ENCODE data around the gene ARPC4. TPM values are rescaled to one million over a fixed set of nuclear protein-coding genes. Genes with fewer than 3 reads are reported as not detected.
A peak's percentile ranks its signal among the peaks of the same experiment; 100 is the strongest.

ARPC4 gene
- total and polyA plus RNA-seq, 2 donors (not counting 1 experiment from before 2014, with no cell fraction given) = 174 to 307 TPM

DNA sequence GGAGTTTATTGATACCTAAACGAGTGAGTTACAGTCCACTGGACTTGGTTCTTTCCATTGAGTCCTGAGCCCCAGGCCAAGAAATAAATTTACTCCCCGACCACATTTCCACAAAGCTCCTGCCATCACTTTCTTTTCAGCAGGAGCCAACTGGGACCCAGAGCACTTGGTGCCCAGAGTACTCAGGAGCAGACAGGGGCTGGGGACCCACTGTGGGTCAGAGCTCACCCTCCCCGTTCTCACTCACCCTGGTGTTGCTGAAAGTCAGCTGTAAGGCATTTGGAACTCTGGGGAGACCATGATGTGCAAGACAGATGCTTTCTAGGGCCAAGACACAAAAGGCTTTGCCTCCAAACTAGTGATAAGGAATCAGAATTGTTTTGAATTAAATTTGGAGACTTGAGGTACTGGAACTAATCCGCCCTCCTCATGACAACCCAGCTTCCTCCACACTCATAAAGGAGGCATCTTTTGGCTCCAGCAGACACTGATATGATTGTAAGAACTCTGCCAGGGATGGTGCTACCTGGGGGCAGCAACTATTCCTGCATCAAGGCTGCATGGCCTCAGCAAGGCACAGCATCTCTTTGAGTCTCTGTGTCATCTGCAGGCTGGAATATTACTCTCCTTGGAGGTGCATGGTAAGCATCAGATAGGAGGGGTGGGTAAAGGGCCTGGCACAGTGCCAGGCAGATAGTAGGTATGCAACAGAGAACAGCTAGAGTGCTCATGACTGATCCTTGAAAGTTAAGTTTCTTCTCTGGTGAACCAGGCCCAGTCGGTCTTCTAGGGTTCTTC lies 15.8 kb upstream of the ARPC4 start:
- no peak for TF ChIP-seq EZH2 (IDR thresholded peaks at IDR 0.05; ENCODE audit: low read length, missing control alignments)
- TF ChIP-seq, protein P1, sequence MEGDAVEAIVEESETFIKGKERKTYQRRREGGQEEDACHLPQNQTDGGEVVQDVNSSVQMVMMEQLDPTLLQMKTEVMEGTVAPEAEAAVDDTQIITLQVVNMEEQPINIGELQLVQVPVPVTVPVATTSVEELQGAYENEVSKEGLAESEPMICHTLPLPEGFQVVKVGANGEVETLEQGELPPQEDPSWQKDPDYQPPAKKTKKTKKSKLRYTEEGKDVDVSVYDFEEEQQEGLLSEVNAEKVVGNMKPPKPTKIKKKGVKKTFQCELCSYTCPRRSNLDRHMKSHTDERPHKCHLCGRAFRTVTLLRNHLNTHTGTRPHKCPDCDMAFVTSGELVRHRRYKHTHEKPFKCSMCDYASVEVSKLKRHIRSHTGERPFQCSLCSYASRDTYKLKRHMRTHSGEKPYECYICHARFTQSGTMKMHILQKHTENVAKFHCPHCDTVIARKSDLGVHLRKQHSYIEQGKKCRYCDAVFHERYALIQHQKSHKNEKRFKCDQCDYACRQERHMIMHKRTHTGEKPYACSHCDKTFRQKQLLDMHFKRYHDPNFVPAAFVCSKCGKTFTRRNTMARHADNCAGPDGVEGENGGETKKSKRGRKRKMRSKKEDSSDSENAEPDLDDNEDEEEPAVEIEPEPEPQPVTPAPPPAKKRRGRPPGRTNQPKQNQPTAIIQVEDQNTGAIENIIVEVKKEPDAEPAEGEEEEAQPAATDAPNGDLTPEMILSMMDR (conservative IDR thresholded peaks at IDR 0.05 in 1 of 2, IDR thresholded peaks at IDR 0.05 in 1 of 2; ENCODE audit: low read depth in 1 of 2, low read length in 2 of 2) = no peak
- H3K9me3 ChIP-seq (ENCODE audit: control insufficient read depth, insufficient read depth, low read depth, low read length) = no peaks in the 10 kb centered on the region
- H3K27me3 ChIP-seq (ENCODE audit: control insufficient read depth, insufficient read depth, low read length) = no peaks in the 10 kb centered on the region
- H2AFZ ChIP-seq (ENCODE audit: low read length) = no peak overlapping the region
- no peak overlapping the region for H3K4me2 ChIP-seq (ENCODE audit: extremely low read depth, insufficient read depth, low read length)
- H3K27ac ChIP-seq (ENCODE audit: insufficient read depth, low read length) = no peak overlapping the region
- no peaks in the 10 kb centered on the region for H4K20me1 ChIP-seq (ENCODE audit: control insufficient read depth, extremely low read depth, insufficient read depth, low read length)
- no peak for DNase-seq (ENCODE audit: low read depth in 2 of 2)
- H3K4me1 ChIP-seq (ENCODE audit: control insufficient read depth, extremely low read depth, insufficient read depth, low read length) = peaks cover 2% of the 10 kb centered on the region
- no peaks in the 10 kb centered on the region for H3K79me2 ChIP-seq (ENCODE audit: control insufficient read depth, insufficient read depth, low read length)
- no peak overlapping the region for H3K4me3 ChIP-seq (replicated peaks in 1 of 4; ENCODE audit: control extremely low read depth in 1 of 4, insufficient read depth in 1 of 4, low read depth in 3 of 4, low read length in 4 of 4)
- H3K9ac ChIP-seq (ENCODE audit: insufficient read depth, low read length) = no peak overlapping the region
- H3K36me3 ChIP-seq (ENCODE audit: control insufficient read depth, insufficient read depth, low read length) = peaks cover 7% of the 10 kb centered on the region

DNA sequence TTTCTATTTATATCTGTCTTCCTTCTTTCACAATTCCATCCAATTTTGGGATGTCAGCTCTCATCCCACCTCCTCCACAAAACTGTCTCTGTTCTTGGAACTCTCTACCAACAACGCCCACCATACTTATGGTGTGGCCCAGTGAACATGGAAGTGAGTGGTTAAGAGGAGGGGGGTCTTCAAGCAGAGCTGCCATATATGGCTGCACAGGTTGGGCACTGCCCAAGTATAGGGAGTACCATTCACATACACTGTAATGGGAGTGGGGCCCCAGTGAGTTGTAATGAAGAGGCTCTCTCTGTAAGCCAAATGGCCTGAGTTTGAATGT lies 15.2 kb upstream of the ARPC4 start:
- H3K9ac ChIP-seq (ENCODE audit: insufficient read depth, low read length) = no peak overlapping the region
- H3K9me3 ChIP-seq (ENCODE audit: control insufficient read depth, insufficient read depth, low read depth, low read length) = no peaks in the 10 kb centered on the region
- no peak overlapping the region for H3K4me3 ChIP-seq (replicated peaks in 1 of 4; ENCODE audit: control extremely low read depth in 1 of 4, insufficient read depth in 1 of 4, low read depth in 3 of 4, low read length in 4 of 4)
- no peak for DNase-seq (ENCODE audit: low read depth in 2 of 2)
- H3K4me2 ChIP-seq (ENCODE audit: extremely low read depth, insufficient read depth, low read length) = no peak overlapping the region
- TF ChIP-seq, protein P1 (conservative IDR thresholded peaks at IDR 0.05 in 1 of 2, IDR thresholded peaks at IDR 0.05 in 1 of 2; ENCODE audit: low read depth in 1 of 2, low read length in 2 of 2) = no peak
- no peak for TF ChIP-seq EZH2 (IDR thresholded peaks at IDR 0.05; ENCODE audit: low read length, missing control alignments)
- no peaks in the 10 kb centered on the region for H4K20me1 ChIP-seq (ENCODE audit: control insufficient read depth, extremely low read depth, insufficient read depth, low read length)
- no peaks in the 10 kb centered on the region for H3K27me3 ChIP-seq (ENCODE audit: control insufficient read depth, insufficient read depth, low read length)
- no peak overlapping the region for H2AFZ ChIP-seq (ENCODE audit: low read length)
- H3K79me2 ChIP-seq (ENCODE audit: control insufficient read depth, insufficient read depth, low read length) = no peaks in the 10 kb centered on the region
- H3K4me1 ChIP-seq (ENCODE audit: control insufficient read depth, extremely low read depth, insufficient read depth, low read length) = peaks cover 2% of the 10 kb centered on the region
- peaks cover 8% of the 10 kb centered on the region for H3K36me3 ChIP-seq (ENCODE audit: control insufficient read depth, insufficient read depth, low read length)
- no peak overlapping the region for H3K27ac ChIP-seq (ENCODE audit: insufficient read depth, low read length)

DNA sequence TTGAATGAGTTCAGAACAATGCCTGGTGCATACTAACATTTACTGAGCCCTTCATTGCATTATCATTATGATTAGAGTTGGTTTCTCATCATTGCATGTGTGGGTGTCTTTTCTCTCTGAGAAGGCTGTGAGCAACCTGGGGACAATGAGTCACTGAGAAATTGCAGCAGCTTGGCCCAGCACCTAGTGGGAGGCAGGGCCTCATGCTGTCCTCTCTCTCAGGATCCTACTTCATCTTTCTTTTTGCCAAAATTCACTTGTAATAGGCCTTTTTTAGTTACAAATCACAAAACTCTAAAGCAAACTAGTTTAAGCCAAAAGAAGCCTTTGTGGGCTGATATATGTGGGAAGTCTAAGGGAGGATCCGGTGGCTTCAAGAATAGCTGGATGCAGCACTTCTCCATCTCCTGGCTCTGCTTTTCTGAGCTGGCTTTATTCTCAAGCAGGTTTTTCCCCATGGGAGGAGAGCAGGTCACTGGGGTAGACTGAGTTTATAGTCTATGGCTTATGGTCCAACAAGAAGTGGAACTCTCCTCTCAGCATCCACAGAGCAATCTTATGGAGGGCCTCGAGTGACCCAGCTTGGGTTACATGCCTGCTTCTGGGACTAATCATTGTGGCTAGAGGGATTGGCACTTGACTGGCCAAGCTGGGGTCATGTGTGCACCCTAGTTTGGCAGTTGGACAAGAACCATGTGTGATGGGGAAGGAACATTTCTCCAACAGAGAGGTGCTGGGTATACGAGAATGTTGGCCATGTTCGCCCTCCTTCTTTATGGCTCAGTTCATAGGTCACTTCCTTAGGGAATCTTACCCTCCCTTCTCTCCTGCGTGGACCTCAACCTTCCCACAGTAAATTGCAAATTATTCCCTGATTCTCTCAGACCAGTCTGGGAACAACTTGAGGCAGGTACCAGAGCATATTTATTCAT lies 14.5 kb upstream of the ARPC4 start:
- H3K27ac ChIP-seq (ENCODE audit: insufficient read depth, low read length) = no peak overlapping the region
- H3K79me2 ChIP-seq (ENCODE audit: control insufficient read depth, insufficient read depth, low read length) = no peaks in the 10 kb centered on the region
- no peaks in the 10 kb centered on the region for H3K27me3 ChIP-seq (ENCODE audit: control insufficient read depth, insufficient read depth, low read length)
- peak; percentile 52 to 76 for DNase-seq (ENCODE audit: low read depth in 2 of 2)
- no peak for TF ChIP-seq EZH2 (IDR thresholded peaks at IDR 0.05; ENCODE audit: low read length, missing control alignments)
- TF ChIP-seq, protein P1 (conservative IDR thresholded peaks at IDR 0.05 in 1 of 2, IDR thresholded peaks at IDR 0.05 in 1 of 2; ENCODE audit: low read depth in 1 of 2, low read length in 2 of 2) = no peak
- H3K9me3 ChIP-seq (ENCODE audit: control insufficient read depth, insufficient read depth, low read depth, low read length) = no peaks in the 10 kb centered on the region
- H3K9ac ChIP-seq (ENCODE audit: insufficient read depth, low read length) = no peak overlapping the region
- no peak overlapping the region for H2AFZ ChIP-seq (ENCODE audit: low read length)
- H3K36me3 ChIP-seq (ENCODE audit: control insufficient read depth, insufficient read depth, low read length) = peaks cover 8% of the 10 kb centered on the region
- H3K4me1 ChIP-seq (ENCODE audit: control insufficient read depth, extremely low read depth, insufficient read depth, low read length) = peaks cover 2% of the 10 kb centered on the region
- no peak overlapping the region for H3K4me3 ChIP-seq (replicated peaks in 1 of 4; ENCODE audit: control extremely low read depth in 1 of 4, insufficient read depth in 1 of 4, low read depth in 3 of 4, low read length in 4 of 4)
- H3K4me2 ChIP-seq (ENCODE audit: extremely low read depth, insufficient read depth, low read length) = no peak overlapping the region
- H4K20me1 ChIP-seq (ENCODE audit: control insufficient read depth, extremely low read depth, insufficient read depth, low read length) = no peaks in the 10 kb centered on the region

All from fibroblast of lung (primary cell).